HL-60 (cell line): ENCODE data around the gene ESRRG.

Source experiments
- DNase-seq, 2 experiments: peaks; one replicate each; pipeline ENCODE4 v3.0.0-alpha.2; 2010 to 2020; ENCODE audit warnings: low read depth in 1 of 2, low spot score in 1 of 2
- H3K27ac ChIP-seq: fragments of 250-450 bp; sonication (Bioruptor Pico); replicated peaks from 2 replicates; pipeline ENCODE4 v1.5.1; 2020; ENCODE audit warnings: mild to moderate bottlenecking, moderate library complexity
- H3K27me3 ChIP-seq: fragments of 250-450 bp; sonication (Bioruptor Pico); 2 replicates; pipeline ENCODE4 v1.5.1; 2021; ENCODE audit warnings: mild to moderate bottlenecking, moderate library complexity; ENCODE audit not compliant: insufficient read depth, poor library complexity, severe bottlenecking
- H3K4me3 ChIP-seq: replicated peaks from 2 replicates; pipeline ENCODE4 v1.5.1; 2011; ENCODE audit warnings: mild to moderate bottlenecking, control low read depth, low read length; ENCODE audit not compliant: insufficient read depth
- GABPA ChIP-seq: IDR thresholded peaks from 2 replicates; pipeline ENCODE4 v1.6.1; 2012; ENCODE audit warnings: low read depth
- POLR2AphosphoS5 ChIP-seq: IDR thresholded peaks from 2 replicates; pipeline ENCODE4 v1.6.1; 2012; ENCODE audit warnings: low read depth
- SPI1 ChIP-seq: IDR thresholded peaks from 2 replicates; pipeline ENCODE4 v1.6.1; 2012; ENCODE audit warnings: low read depth, mild to moderate bottlenecking, borderline replicate concordance
- TF ChIP-seq, protein P1 (sequence below): IDR thresholded peaks from 2 replicates; pipeline ENCODE4 v1.6.1; 2012; ENCODE audit warnings: low read depth; ENCODE audit not compliant: insufficient replicate concordance
- TF ChIP-seq, protein P2 (sequence below): IDR thresholded peaks from one replicate; pipeline ENCODE4 v1.5.1; 2011; ENCODE audit warnings: low read length, control low read depth, inconsistent platforms; ENCODE audit not compliant: insufficient read depth

The ESRRG gene

DNA sequence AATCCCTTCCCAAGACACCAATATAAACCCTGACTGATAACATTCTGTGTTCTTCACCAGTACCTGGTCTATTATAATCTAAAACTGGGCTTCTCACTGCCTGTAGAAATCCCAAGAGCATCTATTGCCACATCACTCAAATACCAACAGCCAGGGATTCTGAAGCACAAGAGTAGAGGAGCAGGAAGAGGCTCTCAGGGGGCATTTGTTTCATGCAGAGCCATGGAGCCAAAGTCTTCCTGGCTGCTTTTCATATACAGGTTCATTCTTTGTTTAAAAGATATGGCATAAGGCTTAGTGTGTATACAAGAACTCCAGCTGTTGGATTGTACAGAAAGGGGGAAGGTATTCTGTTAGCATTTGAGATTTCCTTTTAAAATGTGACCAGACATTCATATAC lies 261.8 kb downstream of the ESRRG start:
- H3K27me3 ChIP-seq, result no peaks in the 10 kb centered on the region
- no peak for TF ChIP-seq GABPA
- TF ChIP-seq SPI1, result no peak
- TF ChIP-seq, protein P1, sequence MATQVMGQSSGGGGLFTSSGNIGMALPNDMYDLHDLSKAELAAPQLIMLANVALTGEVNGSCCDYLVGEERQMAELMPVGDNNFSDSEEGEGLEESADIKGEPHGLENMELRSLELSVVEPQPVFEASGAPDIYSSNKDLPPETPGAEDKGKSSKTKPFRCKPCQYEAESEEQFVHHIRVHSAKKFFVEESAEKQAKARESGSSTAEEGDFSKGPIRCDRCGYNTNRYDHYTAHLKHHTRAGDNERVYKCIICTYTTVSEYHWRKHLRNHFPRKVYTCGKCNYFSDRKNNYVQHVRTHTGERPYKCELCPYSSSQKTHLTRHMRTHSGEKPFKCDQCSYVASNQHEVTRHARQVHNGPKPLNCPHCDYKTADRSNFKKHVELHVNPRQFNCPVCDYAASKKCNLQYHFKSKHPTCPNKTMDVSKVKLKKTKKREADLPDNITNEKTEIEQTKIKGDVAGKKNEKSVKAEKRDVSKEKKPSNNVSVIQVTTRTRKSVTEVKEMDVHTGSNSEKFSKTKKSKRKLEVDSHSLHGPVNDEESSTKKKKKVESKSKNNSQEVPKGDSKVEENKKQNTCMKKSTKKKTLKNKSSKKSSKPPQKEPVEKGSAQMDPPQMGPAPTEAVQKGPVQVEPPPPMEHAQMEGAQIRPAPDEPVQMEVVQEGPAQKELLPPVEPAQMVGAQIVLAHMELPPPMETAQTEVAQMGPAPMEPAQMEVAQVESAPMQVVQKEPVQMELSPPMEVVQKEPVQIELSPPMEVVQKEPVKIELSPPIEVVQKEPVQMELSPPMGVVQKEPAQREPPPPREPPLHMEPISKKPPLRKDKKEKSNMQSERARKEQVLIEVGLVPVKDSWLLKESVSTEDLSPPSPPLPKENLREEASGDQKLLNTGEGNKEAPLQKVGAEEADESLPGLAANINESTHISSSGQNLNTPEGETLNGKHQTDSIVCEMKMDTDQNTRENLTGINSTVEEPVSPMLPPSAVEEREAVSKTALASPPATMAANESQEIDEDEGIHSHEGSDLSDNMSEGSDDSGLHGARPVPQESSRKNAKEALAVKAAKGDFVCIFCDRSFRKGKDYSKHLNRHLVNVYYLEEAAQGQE, result no peak
- TF ChIP-seq, protein P2, sequence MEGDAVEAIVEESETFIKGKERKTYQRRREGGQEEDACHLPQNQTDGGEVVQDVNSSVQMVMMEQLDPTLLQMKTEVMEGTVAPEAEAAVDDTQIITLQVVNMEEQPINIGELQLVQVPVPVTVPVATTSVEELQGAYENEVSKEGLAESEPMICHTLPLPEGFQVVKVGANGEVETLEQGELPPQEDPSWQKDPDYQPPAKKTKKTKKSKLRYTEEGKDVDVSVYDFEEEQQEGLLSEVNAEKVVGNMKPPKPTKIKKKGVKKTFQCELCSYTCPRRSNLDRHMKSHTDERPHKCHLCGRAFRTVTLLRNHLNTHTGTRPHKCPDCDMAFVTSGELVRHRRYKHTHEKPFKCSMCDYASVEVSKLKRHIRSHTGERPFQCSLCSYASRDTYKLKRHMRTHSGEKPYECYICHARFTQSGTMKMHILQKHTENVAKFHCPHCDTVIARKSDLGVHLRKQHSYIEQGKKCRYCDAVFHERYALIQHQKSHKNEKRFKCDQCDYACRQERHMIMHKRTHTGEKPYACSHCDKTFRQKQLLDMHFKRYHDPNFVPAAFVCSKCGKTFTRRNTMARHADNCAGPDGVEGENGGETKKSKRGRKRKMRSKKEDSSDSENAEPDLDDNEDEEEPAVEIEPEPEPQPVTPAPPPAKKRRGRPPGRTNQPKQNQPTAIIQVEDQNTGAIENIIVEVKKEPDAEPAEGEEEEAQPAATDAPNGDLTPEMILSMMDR, result no peak
- no peak for TF ChIP-seq POLR2AphosphoS5
- H3K27ac ChIP-seq, result no peak overlapping the region
- no peak overlapping the region for H3K4me3 ChIP-seq
- DNase-seq, result no peak

DNA sequence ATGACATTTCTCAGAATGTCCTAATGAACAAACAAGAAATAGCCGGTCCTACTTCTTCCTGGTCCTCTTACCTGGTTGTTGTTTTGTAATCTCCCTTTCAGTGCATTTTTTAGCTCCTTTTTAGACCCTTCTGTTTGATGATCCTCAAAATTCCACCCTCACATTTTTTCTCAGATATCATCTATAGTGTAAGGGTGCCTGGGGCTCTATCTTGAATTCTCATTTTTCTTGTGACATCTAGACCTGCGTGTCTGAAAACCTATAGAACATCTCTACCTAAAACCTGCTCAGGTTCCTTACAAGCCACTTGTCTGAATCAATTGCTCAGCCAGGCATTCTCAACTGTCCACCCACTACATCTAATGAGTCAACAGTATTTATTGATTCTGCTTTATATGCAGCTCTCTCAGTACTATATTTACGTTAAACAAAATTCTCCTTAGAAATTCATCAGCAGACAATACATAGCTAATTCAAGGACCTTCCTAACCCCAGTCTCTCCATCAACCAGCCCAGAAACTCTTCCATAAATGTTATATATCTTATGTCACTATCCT lies 263.5 kb downstream of the ESRRG start:
- H3K27me3 ChIP-seq, result no peaks in the 10 kb centered on the region
- TF ChIP-seq GABPA, result no peak
- TF ChIP-seq, protein P1, result no peak
- TF ChIP-seq, protein P2, result no peak
- no peak for TF ChIP-seq POLR2AphosphoS5
- TF ChIP-seq SPI1, result no peak
- DNase-seq, result no peak
- H3K27ac ChIP-seq, result no peak overlapping the region
- H3K4me3 ChIP-seq, result no peak overlapping the region

DNA sequence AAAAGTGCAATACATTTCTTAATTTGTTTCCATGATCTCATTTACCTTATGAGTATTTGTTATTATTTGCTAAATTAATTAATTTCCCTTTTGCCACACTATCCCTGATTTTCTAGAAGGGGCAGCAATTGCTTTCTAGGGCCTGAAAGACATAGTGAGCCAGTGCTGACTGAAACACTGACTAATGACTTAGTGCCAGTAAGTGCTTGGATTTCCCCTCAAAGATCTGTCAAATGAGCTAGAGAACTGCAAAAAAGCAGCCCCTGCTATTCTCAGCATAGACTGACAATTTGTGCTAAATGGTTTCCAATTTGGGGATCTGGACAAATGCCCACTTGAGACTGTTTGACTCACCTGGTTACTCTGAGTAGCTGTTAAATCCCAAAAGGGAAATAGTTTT lies 264.4 kb downstream of the ESRRG start:
- H3K4me3 ChIP-seq, result no peak overlapping the region
- TF ChIP-seq GABPA (no peak), SPI1 (no peak), POLR2AphosphoS5 (no peak)
- TF ChIP-seq, protein P1, result no peak
- TF ChIP-seq, protein P2, result no peak
- H3K27me3 ChIP-seq, result no peaks in the 10 kb centered on the region
- no peak overlapping the region for H3K27ac ChIP-seq
- no peak for DNase-seq
